HG03039 (cell line): ENCODE measurements around the gene ITPR3.
A peak's percentile ranks its signal among the peaks of the same experiment; 100 is the strongest.

Experiments
- ATAC-seq: cut with Tn5 transposase; IDR thresholded peaks from one replicate; pipeline ENCODE4 v1.9.1; 2021; ENCODE audit warnings: mild to moderate bottlenecking, moderate library complexity; ENCODE audit not compliant: unreplicated experiment

The ITPR3 gene

GRCh38 chr6:33633462-33634158, 12.5 kb downstream of the ITPR3 start:
- peak; percentile 44 for ATAC-seq

GRCh38 chr6:33634161-33634727, 13.1 kb downstream of the ITPR3 start:
- no peak for ATAC-seq

GRCh38 chr6:33634946-33635345, 13.8 kb downstream of the ITPR3 start:
- no peak for ATAC-seq

- ATAC-seq: no peak
Observed at GRCh38 chr6:33636655-33637054, 15.5 kb downstream of the ITPR3 start.

DNA sequence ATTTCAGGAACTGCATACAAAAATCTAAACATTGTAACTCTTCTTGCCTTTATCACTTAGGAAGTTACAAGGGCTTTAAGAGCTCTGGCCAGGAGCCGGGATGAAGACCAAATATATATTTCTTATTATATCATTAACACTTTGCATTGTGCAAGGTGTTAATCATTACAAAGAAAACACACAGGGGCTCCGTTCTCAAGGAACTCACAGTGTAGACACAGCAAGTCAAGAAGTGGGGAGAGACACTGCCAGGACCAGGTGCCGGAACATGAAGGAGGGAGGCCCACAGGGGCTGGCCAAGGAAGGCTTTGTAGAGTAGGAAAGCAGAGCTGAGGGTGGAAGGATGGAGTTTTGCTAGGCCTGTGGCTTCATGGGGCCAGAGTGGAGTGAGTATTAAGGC, 17.4 kb downstream of the ITPR3 start:
- ATAC-seq: no peak

DNA sequence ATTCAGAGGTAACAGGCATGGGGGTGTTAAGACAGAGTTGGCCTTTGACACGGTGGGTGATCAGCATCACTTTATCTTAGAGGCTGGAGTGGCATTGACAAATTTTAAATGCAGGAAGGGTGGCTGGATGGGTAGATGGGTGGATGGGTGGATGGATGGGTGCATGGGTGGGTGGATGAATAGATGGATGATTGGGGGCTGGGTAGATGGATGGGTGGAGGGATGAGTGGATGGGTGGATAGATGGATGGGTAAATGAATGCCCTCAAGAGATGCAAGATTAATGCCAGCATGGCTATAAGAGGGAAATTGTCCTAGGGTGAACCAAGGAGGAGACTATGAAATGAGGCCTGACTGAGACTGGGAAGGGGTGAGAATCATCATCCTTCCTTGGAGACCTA, 18.4 kb downstream of the ITPR3 start:
- ATAC-seq: no peak

- no peak for ATAC-seq
Observed at GRCh38 chr6:33640361-33640760, 19.2 kb downstream of the ITPR3 start.

GRCh38 chr6:33641144-33641543, 20.0 kb downstream of the ITPR3 start:
- ATAC-seq: no peak

DNA sequence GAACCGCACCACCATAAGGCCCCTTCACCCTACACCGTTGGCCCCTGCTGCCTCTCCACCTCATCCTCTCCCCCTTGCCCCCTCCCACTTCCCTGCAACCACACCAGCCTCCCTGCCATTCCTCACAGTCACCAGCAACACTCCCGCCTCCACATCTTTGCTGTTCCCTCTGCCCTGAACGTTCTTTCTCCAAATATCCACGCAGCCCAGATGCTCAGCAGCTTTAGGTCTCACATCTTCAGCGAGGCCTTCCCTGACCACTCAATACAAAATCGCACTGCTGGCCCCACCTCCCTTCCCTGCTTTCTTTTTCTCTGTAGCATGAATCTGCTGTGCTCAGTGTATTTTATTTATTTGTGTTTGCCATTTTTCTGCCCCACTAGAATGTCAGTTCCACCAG, 20.5 kb downstream of the ITPR3 start:
- no peak for ATAC-seq

GRCh38 chr6:33642897-33643296, 21.8 kb downstream of the ITPR3 start:
- ATAC-seq: no peak

GRCh38 chr6:33651403-33651802, 30.3 kb downstream of the ITPR3 start:
- ATAC-seq: no peak

DNA sequence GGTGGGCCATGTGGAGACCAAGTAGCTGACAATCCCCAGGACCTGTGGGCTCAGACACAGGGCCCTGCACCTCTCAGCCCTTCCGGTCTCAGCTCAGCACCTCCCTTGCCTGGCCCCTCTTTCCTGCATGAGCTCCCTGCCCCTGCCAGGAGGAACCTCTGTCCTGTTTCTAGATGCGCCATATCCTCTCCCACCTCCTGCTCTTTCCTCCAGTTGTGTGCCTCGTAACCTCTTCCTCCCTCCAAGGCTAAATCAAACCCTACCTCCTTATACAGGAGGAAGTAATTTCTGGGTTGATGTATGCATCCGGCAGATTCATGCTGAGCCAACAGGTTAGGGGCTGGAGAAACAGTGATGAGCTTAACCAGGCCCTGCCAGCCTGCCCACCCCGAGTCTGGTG, 30.9 kb downstream of the ITPR3 start:
- no peak for ATAC-seq

GRCh38 chr6:33654831-33655554, 33.9 kb downstream of the ITPR3 start:
- ATAC-seq: no peak

DNA sequence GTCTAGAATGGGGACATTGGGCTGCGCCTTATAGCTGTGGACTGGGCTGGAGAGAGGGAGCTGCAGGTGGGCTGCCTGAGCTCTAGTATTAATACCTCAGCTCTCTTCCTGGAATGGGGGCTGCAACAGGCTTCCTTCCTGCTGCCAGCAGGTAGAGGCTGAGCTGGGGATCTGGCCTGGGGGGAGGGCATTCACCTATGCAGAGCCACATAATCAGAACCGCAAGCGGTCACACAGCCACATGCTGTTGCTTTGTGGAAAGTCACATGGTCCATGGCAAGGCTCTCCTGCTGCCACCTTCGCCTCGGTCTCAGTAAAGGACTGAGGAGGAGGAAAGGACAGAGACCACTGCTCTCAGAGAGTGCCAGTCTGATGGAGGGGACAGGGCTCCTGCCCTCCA, 35.7 kb downstream of the ITPR3 start:
- ATAC-seq: no peak

GRCh38 chr6:33658982-33659689, 38.0 kb downstream of the ITPR3 start:
- ATAC-seq: no peak

- ATAC-seq: no peak
Observed at GRCh38 chr6:33659986-33660385, 38.9 kb downstream of the ITPR3 start.

GRCh38 chr6:33661106-33661838, 40.1 kb downstream of the ITPR3 start:
- no peak for ATAC-seq

GRCh38 chr6:33662318-33662717, 41.2 kb downstream of the ITPR3 start:
- ATAC-seq: no peak

GRCh38 chr6:33663028-33663427, 41.9 kb downstream of the ITPR3 start:
- no peak for ATAC-seq

- no peak for ATAC-seq
Observed at GRCh38 chr6:33663727-33664449, 42.8 kb downstream of the ITPR3 start.
